WTC11 (cell line): ENCODE measurements around the gene SHLD1. TPM values are rescaled to one million over a fixed set of nuclear protein-coding genes. Genes with fewer than 3 reads are reported as not detected.

Experiments used
- ATAC-seq: fragments of 200-7000 bp; cut with Tn5 transposase; 2 replicates; pipeline ENCODE4 v1.10.0; 2021; ENCODE audit warnings: mild to moderate bottlenecking, moderate library complexity
- CTCF ChIA-PET: fragments of 300-600 bp; sonication (Branson Sonifier 250); formaldehyde crosslinking; loops from one replicate; lab custom pipeline; 2021; ENCODE audit warnings: antibody characterized with exemption; lab: Charles Lee
- POLR2A ChIA-PET: fragments of 350-600 bp; sonication (Branson Sonifier 250); formaldehyde crosslinking; loops from one replicate; lab custom pipeline; 2021; ENCODE audit warnings: antibody characterized with exemption; lab: Charles Lee
- DNase-seq: peaks from one replicate; pipeline ENCODE4 v3.0.0; 2021; ENCODE audit warnings: low spot score
- H3K27ac Mint-ChIP-seq: 2 replicates; pipeline ENCODE4 v1.8.0; 2021; ENCODE audit warnings: mixed read lengths
- H3K27me3 Mint-ChIP-seq: 2 replicates; pipeline ENCODE4 v1.8.0; 2021; ENCODE audit warnings: low read depth, mild to moderate bottlenecking, moderate library complexity, mixed read lengths
- H3K36me3 Mint-ChIP-seq: 2 replicates; pipeline ENCODE4 v1.8.0; 2021; ENCODE audit warnings: mixed read lengths
- H3K4me1 Mint-ChIP-seq: 2 replicates; pipeline ENCODE4 v1.8.0; 2022; ENCODE audit warnings: mixed read lengths
- H3K4me3 Mint-ChIP-seq: 2 replicates; pipeline ENCODE4 v1.8.0; 2021; ENCODE audit warnings: mild to moderate bottlenecking, moderate library complexity, mixed read lengths
- H3K9me3 Mint-ChIP-seq: 2 replicates; pipeline ENCODE4 v1.8.0; 2021; ENCODE audit warnings: mixed read lengths
- CTCF ChIP-seq: fragments of 200-600 bp; IDR thresholded peaks from 2 replicates; pipeline ENCODE4 v1.8.0; 2022; ENCODE audit warnings: antibody characterized with exemption
- ELF4 ChIP-seq: sonication (generic); formaldehyde crosslinking; IDR thresholded peaks from 2 replicates; pipeline ENCODE4 v1.8.1; 2022; ENCODE audit warnings: low read depth, mild to moderate bottlenecking, moderate library complexity, missing genetic modification reagents
- FOXJ3 ChIP-seq: sonication (generic); formaldehyde crosslinking; IDR thresholded peaks from 2 replicates; pipeline ENCODE4 v1.9.0; 2021; ENCODE audit warnings: missing genetic modification reagents, mild to moderate bottlenecking, borderline replicate concordance
- FOXP1 ChIP-seq: sonication (generic); formaldehyde crosslinking; IDR thresholded peaks from 2 replicates; pipeline ENCODE4 v1.8.0; 2022; ENCODE audit warnings: missing genetic modification reagents, mild to moderate bottlenecking, moderate library complexity, borderline replicate concordance
- IRF2 ChIP-seq: sonication (generic); formaldehyde crosslinking; IDR thresholded peaks from 2 replicates; pipeline ENCODE4 v1.8.0; 2022; ENCODE audit warnings: low read depth, missing genetic modification reagents, borderline replicate concordance
- NFE2L1 ChIP-seq: sonication (generic); formaldehyde crosslinking; IDR thresholded peaks from 2 replicates; pipeline ENCODE4 v1.8.1; 2023; ENCODE audit warnings: missing genetic modification reagents
- SP1 ChIP-seq: sonication (generic); formaldehyde crosslinking; conservative IDR thresholded peaks from 2 replicates; pipeline ENCODE4 v1.8.1; 2022; ENCODE audit warnings: missing genetic modification reagents
- TP53 ChIP-seq: sonication (generic); formaldehyde crosslinking; IDR thresholded peaks from 2 replicates; pipeline ENCODE4 v1.8.1; 2023; ENCODE audit warnings: mild to moderate bottlenecking, missing genetic modification reagents
- ZBTB43 ChIP-seq: sonication (generic); formaldehyde crosslinking; IDR thresholded peaks from 2 replicates; pipeline ENCODE4 v1.8.1; 2023; ENCODE audit warnings: mild to moderate bottlenecking, missing genetic modification reagents
- ZNF281 ChIP-seq: sonication (generic); formaldehyde crosslinking; IDR thresholded peaks from 2 replicates; pipeline ENCODE4 v1.8.0; 2023; ENCODE audit warnings: mild to moderate bottlenecking, missing genetic modification reagents
- ZNF416 ChIP-seq: fragments of 250-450 bp; sonication (Bioruptor Pico); IDR thresholded peaks from 2 replicates; pipeline ENCODE4 v1.9.0; 2021; ENCODE audit warnings: mild to moderate bottlenecking, inconsistent platforms
- ZNF423 ChIP-seq: fragments of 250-450 bp; sonication (Bioruptor Pico); IDR thresholded peaks from 2 replicates; pipeline ENCODE4 v2.1.2; 2022; ENCODE audit warnings: mild to moderate bottlenecking, moderate library complexity
- total RNA-seq: library from RNA; stranded (reverse); gene quantifications from 3 replicates; pipeline ENCODE4 v1.2.3, GENCODE V29; 2021
- TF ChIP-seq, protein P1 (sequence below): sonication (generic); formaldehyde crosslinking; IDR thresholded peaks from 2 replicates; pipeline ENCODE4 v1.8.1; 2022; ENCODE audit warnings: low read depth, mild to moderate bottlenecking, moderate library complexity, missing genetic modification reagents, borderline replicate concordance
- TF ChIP-seq, protein P2 (sequence below): sonication (generic); formaldehyde crosslinking; IDR thresholded peaks from 2 replicates; pipeline ENCODE4 v1.8.1; 2022; ENCODE audit warnings: low read depth, missing genetic modification reagents, borderline replicate concordance
- TF ChIP-seq, protein P3 (sequence below): sonication (generic); formaldehyde crosslinking; IDR thresholded peaks from 2 replicates; pipeline ENCODE4 v1.8.1; 2022; ENCODE audit warnings: missing genetic modification reagents, borderline replicate concordance
- TF ChIP-seq, protein P4 (sequence below): sonication (generic); formaldehyde crosslinking; IDR thresholded peaks from 2 replicates; pipeline ENCODE4 v1.8.0; 2022; ENCODE audit warnings: mild to moderate bottlenecking, missing genetic modification reagents
- TF ChIP-seq, protein P5 (sequence below): fragments of 250-450 bp; sonication (Bioruptor Pico); IDR thresholded peaks from 2 replicates; pipeline ENCODE4 v1.9.0; 2021; ENCODE audit warnings: mild to moderate bottlenecking, borderline replicate concordance

Gene SHLD1
- total RNA-seq, 1 experiment from 2014 or later: 4.1 TPM

GRCh38 chr20:5742041-5742440 lies 8.2 kb upstream of the SHLD1 start:
- no peaks in the 10 kb centered on the region for H3K4me1 Mint-ChIP-seq
- no peak overlapping the region for H3K4me3 Mint-ChIP-seq
- ATAC-seq (no peak), DNase-seq (no peak)
- no peaks in the 10 kb centered on the region for H3K9me3 Mint-ChIP-seq
- ChIA-PET POLR2A (no interaction called here), CTCF (no interaction called here)
- H3K36me3 Mint-ChIP-seq: no peaks in the 10 kb centered on the region
- no peak for TF ChIP-seq IRF2 (CRISPR knock-in tag)
- TF ChIP-seq, protein P1, sequence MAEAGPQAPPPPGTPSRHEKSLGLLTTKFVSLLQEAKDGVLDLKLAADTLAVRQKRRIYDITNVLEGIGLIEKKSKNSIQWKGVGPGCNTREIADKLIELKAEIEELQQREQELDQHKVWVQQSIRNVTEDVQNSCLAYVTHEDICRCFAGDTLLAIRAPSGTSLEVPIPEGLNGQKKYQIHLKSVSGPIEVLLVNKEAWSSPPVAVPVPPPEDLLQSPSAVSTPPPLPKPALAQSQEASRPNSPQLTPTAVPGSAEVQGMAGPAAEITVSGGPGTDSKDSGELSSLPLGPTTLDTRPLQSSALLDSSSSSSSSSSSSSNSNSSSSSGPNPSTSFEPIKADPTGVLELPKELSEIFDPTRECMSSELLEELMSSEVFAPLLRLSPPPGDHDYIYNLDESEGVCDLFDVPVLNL (CRISPR knock-in tag): no peak
- TF ChIP-seq ZNF416 (CRISPR knock-in tag): no peak
- TF ChIP-seq TP53 (CRISPR knock-in tag): no peak
- TF ChIP-seq SP1 (CRISPR knock-in tag): no peak
- TF ChIP-seq NFE2L1: no peak
- TF ChIP-seq ZNF423 (CRISPR knock-in tag): no peak
- TF ChIP-seq FOXJ3 (CRISPR knock-in tag): no peak
- TF ChIP-seq ELF4: no peak
- TF ChIP-seq, protein P2, sequence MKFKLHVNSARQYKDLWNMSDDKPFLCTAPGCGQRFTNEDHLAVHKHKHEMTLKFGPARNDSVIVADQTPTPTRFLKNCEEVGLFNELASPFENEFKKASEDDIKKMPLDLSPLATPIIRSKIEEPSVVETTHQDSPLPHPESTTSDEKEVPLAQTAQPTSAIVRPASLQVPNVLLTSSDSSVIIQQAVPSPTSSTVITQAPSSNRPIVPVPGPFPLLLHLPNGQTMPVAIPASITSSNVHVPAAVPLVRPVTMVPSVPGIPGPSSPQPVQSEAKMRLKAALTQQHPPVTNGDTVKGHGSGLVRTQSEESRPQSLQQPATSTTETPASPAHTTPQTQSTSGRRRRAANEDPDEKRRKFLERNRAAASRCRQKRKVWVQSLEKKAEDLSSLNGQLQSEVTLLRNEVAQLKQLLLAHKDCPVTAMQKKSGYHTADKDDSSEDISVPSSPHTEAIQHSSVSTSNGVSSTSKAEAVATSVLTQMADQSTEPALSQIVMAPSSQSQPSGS: no peak
- TF ChIP-seq CTCF: no peak
- no peak for TF ChIP-seq FOXP1 (CRISPR knock-in tag)
- TF ChIP-seq, protein P3, sequence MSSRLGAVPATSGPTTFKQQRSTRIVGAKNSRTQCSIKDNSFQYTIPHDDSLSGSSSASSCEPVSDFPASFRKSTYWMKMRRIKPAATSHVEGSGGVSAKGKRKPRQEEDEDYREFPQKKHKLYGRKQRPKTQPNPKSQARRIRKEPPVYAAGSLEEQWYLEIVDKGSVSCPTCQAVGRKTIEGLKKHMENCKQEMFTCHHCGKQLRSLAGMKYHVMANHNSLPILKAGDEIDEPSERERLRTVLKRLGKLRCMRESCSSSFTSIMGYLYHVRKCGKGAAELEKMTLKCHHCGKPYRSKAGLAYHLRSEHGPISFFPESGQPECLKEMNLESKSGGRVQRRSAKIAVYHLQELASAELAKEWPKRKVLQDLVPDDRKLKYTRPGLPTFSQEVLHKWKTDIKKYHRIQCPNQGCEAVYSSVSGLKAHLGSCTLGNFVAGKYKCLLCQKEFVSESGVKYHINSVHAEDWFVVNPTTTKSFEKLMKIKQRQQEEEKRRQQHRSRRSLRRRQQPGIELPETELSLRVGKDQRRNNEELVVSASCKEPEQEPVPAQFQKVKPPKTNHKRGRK (CRISPR knock-in tag): no peak
- TF ChIP-seq, protein P4, sequence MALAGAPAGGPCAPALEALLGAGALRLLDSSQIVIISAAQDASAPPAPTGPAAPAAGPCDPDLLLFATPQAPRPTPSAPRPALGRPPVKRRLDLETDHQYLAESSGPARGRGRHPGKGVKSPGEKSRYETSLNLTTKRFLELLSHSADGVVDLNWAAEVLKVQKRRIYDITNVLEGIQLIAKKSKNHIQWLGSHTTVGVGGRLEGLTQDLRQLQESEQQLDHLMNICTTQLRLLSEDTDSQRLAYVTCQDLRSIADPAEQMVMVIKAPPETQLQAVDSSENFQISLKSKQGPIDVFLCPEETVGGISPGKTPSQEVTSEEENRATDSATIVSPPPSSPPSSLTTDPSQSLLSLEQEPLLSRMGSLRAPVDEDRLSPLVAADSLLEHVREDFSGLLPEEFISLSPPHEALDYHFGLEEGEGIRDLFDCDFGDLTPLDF: no peak
- no peak for TF ChIP-seq ZBTB43 (CRISPR knock-in tag)
- no peak for TF ChIP-seq ZNF281 (CRISPR knock-in tag)
- TF ChIP-seq, protein P5, sequence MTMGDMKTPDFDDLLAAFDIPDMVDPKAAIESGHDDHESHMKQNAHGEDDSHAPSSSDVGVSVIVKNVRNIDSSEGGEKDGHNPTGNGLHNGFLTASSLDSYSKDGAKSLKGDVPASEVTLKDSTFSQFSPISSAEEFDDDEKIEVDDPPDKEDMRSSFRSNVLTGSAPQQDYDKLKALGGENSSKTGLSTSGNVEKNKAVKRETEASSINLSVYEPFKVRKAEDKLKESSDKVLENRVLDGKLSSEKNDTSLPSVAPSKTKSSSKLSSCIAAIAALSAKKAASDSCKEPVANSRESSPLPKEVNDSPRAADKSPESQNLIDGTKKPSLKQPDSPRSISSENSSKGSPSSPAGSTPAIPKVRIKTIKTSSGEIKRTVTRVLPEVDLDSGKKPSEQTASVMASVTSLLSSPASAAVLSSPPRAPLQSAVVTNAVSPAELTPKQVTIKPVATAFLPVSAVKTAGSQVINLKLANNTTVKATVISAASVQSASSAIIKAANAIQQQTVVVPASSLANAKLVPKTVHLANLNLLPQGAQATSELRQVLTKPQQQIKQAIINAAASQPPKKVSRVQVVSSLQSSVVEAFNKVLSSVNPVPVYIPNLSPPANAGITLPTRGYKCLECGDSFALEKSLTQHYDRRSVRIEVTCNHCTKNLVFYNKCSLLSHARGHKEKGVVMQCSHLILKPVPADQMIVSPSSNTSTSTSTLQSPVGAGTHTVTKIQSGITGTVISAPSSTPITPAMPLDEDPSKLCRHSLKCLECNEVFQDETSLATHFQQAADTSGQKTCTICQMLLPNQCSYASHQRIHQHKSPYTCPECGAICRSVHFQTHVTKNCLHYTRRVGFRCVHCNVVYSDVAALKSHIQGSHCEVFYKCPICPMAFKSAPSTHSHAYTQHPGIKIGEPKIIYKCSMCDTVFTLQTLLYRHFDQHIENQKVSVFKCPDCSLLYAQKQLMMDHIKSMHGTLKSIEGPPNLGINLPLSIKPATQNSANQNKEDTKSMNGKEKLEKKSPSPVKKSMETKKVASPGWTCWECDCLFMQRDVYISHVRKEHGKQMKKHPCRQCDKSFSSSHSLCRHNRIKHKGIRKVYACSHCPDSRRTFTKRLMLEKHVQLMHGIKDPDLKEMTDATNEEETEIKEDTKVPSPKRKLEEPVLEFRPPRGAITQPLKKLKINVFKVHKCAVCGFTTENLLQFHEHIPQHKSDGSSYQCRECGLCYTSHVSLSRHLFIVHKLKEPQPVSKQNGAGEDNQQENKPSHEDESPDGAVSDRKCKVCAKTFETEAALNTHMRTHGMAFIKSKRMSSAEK: no peak
- no peaks in the 10 kb centered on the region; the same call in 1 of the 2 replicates for H3K27me3 Mint-ChIP-seq
- H3K27ac Mint-ChIP-seq: no peak overlapping the region
